ENCODE results near the gene GATB.

The GATB gene

DNA sequence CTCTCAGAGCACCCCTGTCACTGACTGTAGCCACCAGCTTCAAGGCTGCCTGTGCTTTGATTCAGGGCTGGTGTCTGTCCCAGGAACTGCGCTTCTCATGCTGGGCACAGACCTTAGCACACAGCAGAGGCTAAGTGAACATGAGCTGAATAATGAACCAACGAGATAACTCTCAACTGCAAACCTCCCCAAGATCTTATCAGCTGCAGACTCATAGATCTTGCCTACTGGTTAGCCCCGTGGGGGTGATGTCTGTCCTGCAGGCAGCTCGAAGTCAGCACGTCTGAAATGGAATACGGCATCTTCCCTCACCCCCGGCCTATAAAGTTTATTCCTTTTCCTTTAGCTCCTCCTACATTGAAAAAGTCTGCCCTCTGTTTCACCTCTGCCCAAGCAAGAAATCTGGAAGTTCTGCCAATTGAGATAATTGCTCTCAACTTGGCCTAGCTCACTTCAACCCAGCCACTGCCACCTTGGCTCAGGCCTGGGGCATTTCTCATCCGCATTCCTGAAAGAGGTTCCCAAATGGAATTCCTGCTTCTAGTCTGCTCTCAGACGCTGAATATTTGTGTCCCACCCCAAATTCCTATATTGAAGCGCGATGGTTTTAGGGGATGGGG lies 73.7 kb downstream of the GATB start:
- peaks cover 12% of the 10 kb centered on the region for H3K36me3 Mint-ChIP-seq (ENCODE audit: insufficient read depth)
- H3K4me3 Mint-ChIP-seq: no peak overlapping the region
- H3K4me1 Mint-ChIP-seq: peaks cover 5% of the 10 kb centered on the region
- DNase-seq (ENCODE audit: low spot score in 2 of 2): no peak
- H3K27me3 Mint-ChIP-seq: no peaks in the 10 kb centered on the region
- ATAC-seq (replicated peaks; ENCODE audit: extremely low read depth, poor library complexity, severe bottlenecking): no peak
- H3K9me3 Mint-ChIP-seq: no peaks in the 10 kb centered on the region
- no peak overlapping the region for H3K27ac Mint-ChIP-seq (ENCODE audit: low read depth)

DNA sequence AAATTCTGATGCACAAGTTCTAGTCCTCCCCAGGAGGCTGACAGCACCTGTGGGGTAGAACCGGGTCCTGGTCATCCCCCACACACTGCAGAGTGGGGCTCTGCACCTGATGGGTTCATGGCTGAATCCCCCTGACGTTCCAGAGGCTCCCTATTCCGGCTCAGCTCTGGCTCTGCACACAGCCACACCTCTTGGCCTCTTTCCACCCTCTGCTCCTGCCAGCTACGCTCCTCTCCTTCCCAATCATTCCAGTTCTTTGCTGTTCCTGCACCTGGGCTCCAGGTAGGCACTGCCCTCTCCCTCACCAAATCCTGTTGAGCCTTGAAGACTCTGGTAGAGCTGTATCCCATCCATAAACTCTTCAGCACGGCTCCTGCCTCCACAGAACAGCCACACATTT lies 75.5 kb downstream of the GATB start:
- DNase-seq (ENCODE audit: low spot score in 2 of 2) (no peak), ATAC-seq (replicated peaks; ENCODE audit: extremely low read depth, poor library complexity, severe bottlenecking) (no peak)
- no peaks in the 10 kb centered on the region for H3K27me3 Mint-ChIP-seq
- no peaks in the 10 kb centered on the region for H3K9me3 Mint-ChIP-seq
- no peak overlapping the region for H3K27ac Mint-ChIP-seq (ENCODE audit: low read depth)
- no peak overlapping the region for H3K4me3 Mint-ChIP-seq
- H3K36me3 Mint-ChIP-seq (ENCODE audit: insufficient read depth): peaks cover 10% of the 10 kb centered on the region
- H3K4me1 Mint-ChIP-seq: peaks cover 5% of the 10 kb centered on the region

DNA sequence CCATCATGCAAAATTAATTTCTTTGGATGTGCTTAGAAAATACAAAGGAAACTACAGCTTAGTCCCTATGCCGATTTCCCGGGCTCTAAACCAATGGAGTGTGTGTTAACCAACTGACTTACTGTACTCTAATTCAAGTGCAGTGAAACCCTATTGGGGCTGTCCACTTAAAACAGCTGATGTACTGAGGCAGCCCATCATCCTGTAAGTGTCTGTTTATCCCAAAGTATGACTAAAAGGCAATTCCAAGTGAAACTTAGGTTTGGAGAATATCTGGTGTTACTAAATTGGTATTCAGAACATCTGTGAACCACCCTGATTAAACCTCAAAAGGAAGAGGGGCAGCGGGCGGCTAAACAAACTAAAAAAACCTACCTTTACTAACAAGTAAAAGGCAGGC lies 79.7 kb downstream of the GATB start:
- no peaks in the 10 kb centered on the region for H3K4me1 Mint-ChIP-seq
- H3K36me3 Mint-ChIP-seq (ENCODE audit: insufficient read depth): no peaks in the 10 kb centered on the region
- DNase-seq (ENCODE audit: low spot score in 2 of 2) (no peak), ATAC-seq (replicated peaks; ENCODE audit: extremely low read depth, poor library complexity, severe bottlenecking) (no peak)
- no peak overlapping the region for H3K27ac Mint-ChIP-seq (ENCODE audit: low read depth)
- H3K27me3 Mint-ChIP-seq: no peaks in the 10 kb centered on the region
- no peaks in the 10 kb centered on the region for H3K9me3 Mint-ChIP-seq
- no peak overlapping the region for H3K4me3 Mint-ChIP-seq

GRCh38 chr4:151679231-151679630 lies 81.6 kb downstream of the GATB start:
- Mint-ChIP-seq H3K27me3 (no peaks in the 10 kb centered on the region), H3K4me3 (no peak overlapping the region), H3K36me3 (ENCODE audit: insufficient read depth) (no peaks in the 10 kb centered on the region), H3K9me3 (no peaks in the 10 kb centered on the region), H3K27ac (ENCODE audit: low read depth) (no peak overlapping the region), H3K4me1 (no peaks in the 10 kb centered on the region)
- DNase-seq (ENCODE audit: low spot score in 2 of 2) (no peak), ATAC-seq (replicated peaks; ENCODE audit: extremely low read depth, poor library complexity, severe bottlenecking) (no peak)

DNA sequence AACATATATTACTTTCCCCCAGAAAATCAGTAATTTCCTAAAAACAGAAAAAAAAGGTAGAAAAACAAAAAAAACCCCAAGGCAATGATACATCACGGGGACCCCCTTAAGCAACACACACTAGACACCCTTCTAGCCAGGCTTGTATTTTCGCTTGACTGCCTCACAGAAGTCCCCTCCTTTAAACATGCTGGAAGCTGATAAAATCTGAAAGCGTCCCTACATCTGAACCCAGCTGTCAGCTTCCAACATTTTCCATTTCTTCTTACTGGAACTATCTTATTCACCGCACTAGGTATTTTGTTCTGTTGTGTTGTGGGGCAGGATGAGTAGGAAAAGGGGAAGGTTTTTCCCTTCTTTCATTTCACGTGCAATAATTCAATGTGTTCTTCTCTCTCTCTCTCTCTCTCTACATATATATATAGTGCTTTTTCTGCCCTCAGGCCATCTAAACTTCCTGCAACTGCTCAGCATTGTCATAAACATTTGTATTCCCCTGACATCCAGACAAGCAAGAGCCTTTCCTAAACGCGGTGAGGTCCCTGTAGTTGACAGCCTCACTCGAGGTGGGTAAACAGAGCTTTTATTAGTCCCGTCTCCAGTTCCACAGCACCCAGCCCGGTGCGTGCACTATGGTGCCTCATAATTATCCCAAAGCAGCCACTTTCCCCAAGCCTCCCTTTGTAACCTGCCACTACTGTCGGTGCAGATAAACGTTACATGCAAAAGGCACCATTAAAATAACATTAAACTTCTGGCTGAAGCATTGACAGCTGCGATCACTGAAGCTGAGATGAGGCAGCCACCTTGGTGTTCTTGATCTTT lies 82.5 kb downstream of the GATB start:
- DNase-seq (ENCODE audit: low spot score in 2 of 2) (no peak), ATAC-seq (replicated peaks; ENCODE audit: extremely low read depth, poor library complexity, severe bottlenecking) (no peak)
- H3K9me3 Mint-ChIP-seq: no peaks in the 10 kb centered on the region
- H3K27me3 Mint-ChIP-seq: no peaks in the 10 kb centered on the region
- no peaks in the 10 kb centered on the region for H3K4me1 Mint-ChIP-seq
- no peak overlapping the region for H3K27ac Mint-ChIP-seq (ENCODE audit: low read depth)
- H3K4me3 Mint-ChIP-seq: no peak overlapping the region
- H3K36me3 Mint-ChIP-seq (ENCODE audit: insufficient read depth): no peaks in the 10 kb centered on the region

DNA sequence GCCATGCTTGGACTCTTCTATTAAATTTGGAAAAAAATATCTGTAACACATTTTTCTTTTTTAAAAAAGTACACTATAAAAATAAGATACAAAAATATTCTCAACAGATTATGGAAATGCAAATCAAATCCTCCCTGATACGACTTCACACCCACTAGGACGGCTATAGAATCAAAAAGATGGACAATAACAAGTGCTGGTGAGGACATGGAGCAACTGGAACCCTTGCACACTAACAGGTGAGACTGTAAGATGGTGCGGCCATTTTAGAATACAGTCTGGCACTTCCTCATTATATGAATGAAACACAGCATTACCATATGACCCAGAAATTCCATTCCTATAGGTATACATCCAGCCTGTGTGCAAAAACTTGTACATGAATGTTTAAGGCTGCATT lies 83.6 kb downstream of the GATB start:
- no peak for DNase-seq (ENCODE audit: low spot score in 2 of 2)
- Mint-ChIP-seq H3K27me3 (no peaks in the 10 kb centered on the region), H3K4me3 (no peak overlapping the region), H3K4me1 (no peaks in the 10 kb centered on the region), H3K36me3 (ENCODE audit: insufficient read depth) (no peaks in the 10 kb centered on the region), H3K9me3 (no peaks in the 10 kb centered on the region), H3K27ac (ENCODE audit: low read depth) (no peak overlapping the region)
- no peak for ATAC-seq (replicated peaks; ENCODE audit: extremely low read depth, poor library complexity, severe bottlenecking)

- H3K4me1 Mint-ChIP-seq: no peaks in the 10 kb centered on the region
- no peak overlapping the region for H3K27ac Mint-ChIP-seq (ENCODE audit: low read depth)
- H3K36me3 Mint-ChIP-seq (ENCODE audit: insufficient read depth): no peaks in the 10 kb centered on the region
- no peaks in the 10 kb centered on the region for H3K27me3 Mint-ChIP-seq
- no peak for DNase-seq (ENCODE audit: low spot score in 2 of 2)
- no peaks in the 10 kb centered on the region for H3K9me3 Mint-ChIP-seq
- H3K4me3 Mint-ChIP-seq: no peak overlapping the region
- no peak for ATAC-seq (replicated peaks; ENCODE audit: extremely low read depth, poor library complexity, severe bottlenecking)
Observed at GRCh38 chr4:151676301-151676700, 84.5 kb downstream of the GATB start.

- no peaks in the 10 kb centered on the region for H3K4me1 Mint-ChIP-seq
- H3K27ac Mint-ChIP-seq (ENCODE audit: low read depth): no peak overlapping the region
- no peak overlapping the region for H3K4me3 Mint-ChIP-seq
- H3K36me3 Mint-ChIP-seq (ENCODE audit: insufficient read depth): no peaks in the 10 kb centered on the region
- DNase-seq (ENCODE audit: low spot score in 2 of 2) (no peak), ATAC-seq (replicated peaks; ENCODE audit: extremely low read depth, poor library complexity, severe bottlenecking) (no peak)
- H3K27me3 Mint-ChIP-seq: no peaks in the 10 kb centered on the region
- H3K9me3 Mint-ChIP-seq: no peaks in the 10 kb centered on the region
Observed at GRCh38 chr4:151675411-151675971, 85.3 kb downstream of the GATB start.

GRCh38 chr4:151674804-151675391 lies 85.9 kb downstream of the GATB start:
- no peak for ATAC-seq (replicated peaks; ENCODE audit: extremely low read depth, poor library complexity, severe bottlenecking)
- DNase-seq (ENCODE audit: low spot score in 2 of 2): no peak

GRCh38 chr4:151673908-151674520 lies 86.8 kb downstream of the GATB start:
- no peaks in the 10 kb centered on the region for H3K36me3 Mint-ChIP-seq (ENCODE audit: insufficient read depth)
- no peaks in the 10 kb centered on the region for H3K4me1 Mint-ChIP-seq
- H3K27me3 Mint-ChIP-seq: no peaks in the 10 kb centered on the region
- no peak overlapping the region for H3K27ac Mint-ChIP-seq (ENCODE audit: low read depth)
- ATAC-seq (replicated peaks; ENCODE audit: extremely low read depth, poor library complexity, severe bottlenecking) (no peak), DNase-seq (ENCODE audit: low spot score in 2 of 2) (no peak)
- no peak overlapping the region for H3K4me3 Mint-ChIP-seq
- H3K9me3 Mint-ChIP-seq: no peaks in the 10 kb centered on the region

More at GRCh38 chr4:151674804-151675391, 85.9 kb downstream of the GATB start:
- Mint-ChIP-seq H3K4me3 (no peak overlapping the region), H3K27me3 (no peaks in the 10 kb centered on the region), H3K9me3 (no peaks in the 10 kb centered on the region), H3K4me1 (no peaks in the 10 kb centered on the region), H3K27ac (ENCODE audit: low read depth) (no peak overlapping the region), H3K36me3 (ENCODE audit: insufficient read depth) (no peaks in the 10 kb centered on the region)

- H3K9me3 Mint-ChIP-seq: no peaks in the 10 kb centered on the region
- no peak overlapping the region for H3K4me3 Mint-ChIP-seq
- DNase-seq (ENCODE audit: low spot score in 2 of 2) (no peak), ATAC-seq (replicated peaks; ENCODE audit: extremely low read depth, poor library complexity, severe bottlenecking) (no peak)
- no peaks in the 10 kb centered on the region for H3K36me3 Mint-ChIP-seq (ENCODE audit: insufficient read depth)
- H3K27me3 Mint-ChIP-seq: no peaks in the 10 kb centered on the region
- H3K27ac Mint-ChIP-seq (ENCODE audit: low read depth): no peak overlapping the region
- H3K4me1 Mint-ChIP-seq: no peaks in the 10 kb centered on the region
Observed at GRCh38 chr4:151672996-151673395, 87.8 kb downstream of the GATB start.

DNA sequence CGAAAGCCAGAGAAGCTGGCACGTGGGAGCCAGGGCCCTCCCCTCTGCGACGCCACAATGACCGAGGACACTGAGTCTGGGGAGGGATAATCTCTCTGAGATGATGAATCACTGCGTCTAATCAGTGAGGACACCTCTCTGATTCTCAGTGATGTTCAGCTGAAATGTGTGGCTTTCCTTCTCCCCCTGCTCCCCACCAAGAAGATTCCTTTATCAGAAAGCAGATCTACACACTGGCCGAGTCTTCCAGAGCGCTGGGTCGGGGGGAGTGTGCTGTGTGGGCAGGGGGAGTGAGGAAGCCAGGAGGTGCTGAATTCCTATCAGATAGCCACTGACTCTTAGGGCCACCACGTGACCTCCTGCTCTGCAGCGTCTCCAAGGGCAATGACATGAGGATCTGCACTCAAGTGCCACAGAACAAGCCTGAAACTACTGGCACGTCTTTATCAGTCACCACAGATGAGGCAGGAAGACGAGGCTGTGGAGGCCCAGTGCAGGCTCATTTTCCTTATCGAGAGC lies 89.2 kb downstream of the GATB start:
- no peaks in the 10 kb centered on the region for H3K36me3 Mint-ChIP-seq (ENCODE audit: insufficient read depth)
- no peaks in the 10 kb centered on the region for H3K9me3 Mint-ChIP-seq
- H3K27ac Mint-ChIP-seq (ENCODE audit: low read depth): no peak overlapping the region
- no peak overlapping the region for H3K4me3 Mint-ChIP-seq
- H3K27me3 Mint-ChIP-seq: no peaks in the 10 kb centered on the region
- no peak for ATAC-seq (replicated peaks; ENCODE audit: extremely low read depth, poor library complexity, severe bottlenecking)
- H3K4me1 Mint-ChIP-seq: no peaks in the 10 kb centered on the region
- DNase-seq (ENCODE audit: low spot score in 2 of 2): no peak

Data from central memory CD8-positive, alpha-beta T cell (primary cell).